Mesodermal cell (in vitro differentiated cells): ENCODE measurements around the gene STMN3.
A peak's percentile ranks its signal among the peaks of the same experiment; 100 is the strongest.

ENCODE experiments used
- H3K27ac ChIP-seq: 2 replicates; pipeline ENCODE4 v1.7.0; 2013; ENCODE audit warnings: mild to moderate bottlenecking, low read depth, low read length, moderate library complexity; ENCODE audit not compliant: severe bottlenecking
- H3K36me3 ChIP-seq: 2 replicates; pipeline ENCODE4 v1.7.1; 2013; ENCODE audit warnings: mild to moderate bottlenecking, low read length, moderate library complexity; ENCODE audit not compliant: control insufficient read depth, insufficient read depth
- H3K4me1 ChIP-seq: one replicate; pipeline ENCODE4 v1.7.1; 2013; ENCODE audit warnings: mild to moderate bottlenecking, low read length; ENCODE audit not compliant: insufficient read depth, control insufficient read depth, poor library complexity, severe bottlenecking
- H3K4me3 ChIP-seq: 2 replicates; pipeline ENCODE4 v1.7.0; 2013; ENCODE audit warnings: low read length, control low read depth, mild to moderate bottlenecking; ENCODE audit not compliant: insufficient read depth, poor library complexity, severe bottlenecking; ENCODE audit errors: extremely low read depth
- H3K9me3 ChIP-seq: 2 replicates; pipeline ENCODE4 v1.7.1; 2013; ENCODE audit warnings: mild to moderate bottlenecking, low read length, moderate library complexity; ENCODE audit not compliant: control insufficient read depth
- WGBS, 2 experiments: methylation state at CpG; one replicate each; pipeline ENCODE4 v1.1.5; 2013; ENCODE audit warnings: missing lambda C conversion rate in 2 of 2; ENCODE audit not compliant: insufficient coverage in 2 of 2; 5-methylcytosine and 5-hydroxymethylcytosine counted together

STMN3 gene

DNA sequence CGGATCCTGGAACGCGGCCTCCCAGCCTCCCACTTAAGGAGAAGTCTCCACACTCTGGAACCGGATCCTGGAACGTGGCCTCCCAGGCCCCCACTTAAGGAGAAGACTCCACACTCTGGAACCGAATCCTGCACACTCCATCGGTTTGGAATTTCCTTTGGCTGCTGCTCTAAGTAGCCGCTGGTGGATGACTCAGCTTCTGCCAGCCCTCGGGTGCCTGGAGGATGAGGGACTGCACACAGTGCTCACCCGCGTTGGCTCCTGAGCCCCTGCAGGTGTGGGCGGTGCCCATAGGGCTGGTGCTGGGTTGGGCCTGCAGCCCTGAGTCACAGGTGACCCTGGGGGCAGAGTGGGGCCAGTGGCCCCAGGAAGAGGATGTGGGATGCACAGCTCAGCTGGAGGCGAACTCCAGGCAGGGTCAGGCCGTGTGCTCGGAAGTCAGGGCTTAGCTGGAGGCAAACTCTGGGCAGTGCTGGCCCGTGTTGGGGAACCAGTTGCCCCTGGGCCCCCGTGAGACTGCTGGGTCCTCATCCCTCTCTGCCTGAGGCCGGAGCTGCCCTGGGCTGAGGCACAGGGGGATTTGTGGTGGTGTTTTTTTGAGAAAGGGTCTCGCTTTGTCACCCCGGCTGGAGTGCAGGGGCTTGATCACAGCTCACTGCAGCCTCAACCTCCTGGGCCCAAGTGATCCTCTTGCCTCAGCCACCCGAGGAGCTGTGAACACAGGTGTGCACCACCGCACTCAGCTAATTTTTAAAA is 29.3 kb upstream of the STMN3 start:
- no peaks in the 10 kb centered on the region for H3K9me3 ChIP-seq
- H3K27ac ChIP-seq = peak overlapping the region; percentile 81
- H3K36me3 ChIP-seq = peaks cover 4% of the 10 kb centered on the region
- no peak overlapping the region for H3K4me3 ChIP-seq
- WGBS, 2 experiments = 82 to 85% methylated on average over 15 to 18 of the region's 22 CpGs
- H3K4me1 ChIP-seq = peaks cover 28% of the 10 kb centered on the region

DNA sequence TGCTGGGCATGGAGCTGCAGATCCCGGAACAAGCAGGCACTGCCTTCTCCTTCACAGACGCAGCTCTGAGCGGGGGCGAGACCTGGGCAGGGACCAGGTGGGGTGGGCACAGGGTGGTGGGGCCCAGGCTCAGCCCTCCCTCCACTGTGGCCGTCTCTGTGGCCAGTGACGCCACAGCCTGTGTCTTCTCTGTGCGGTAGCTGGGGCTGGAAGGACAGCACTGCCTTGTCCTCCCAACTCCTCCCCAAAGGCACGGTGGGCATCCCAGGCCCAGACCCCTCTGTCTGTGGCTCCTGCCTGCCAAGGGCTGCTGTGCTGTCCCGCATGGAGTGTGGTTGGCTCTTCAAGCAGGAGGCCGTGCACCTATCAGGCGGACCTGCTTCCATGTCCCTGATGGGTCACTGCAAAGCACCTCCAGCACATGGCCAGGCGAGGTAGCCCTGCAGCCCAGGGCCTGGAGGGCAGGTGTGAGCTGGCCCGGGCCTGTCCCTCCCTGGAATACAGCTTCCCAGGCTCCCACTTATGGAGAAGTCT is 28.5 kb upstream of the STMN3 start:
- Histone ChIP-seq H3K9me3 (no peaks in the 10 kb centered on the region), H3K4me3 (no peak overlapping the region), H3K4me1 (peaks cover 19% of the 10 kb centered on the region), H3K27ac (peak overlapping the region; percentile 61), H3K36me3 (peaks cover 7% of the 10 kb centered on the region)
- WGBS, 2 experiments = 91 to 100% methylated on average over 4 to 8 of the region's 13 CpGs

- WGBS, 2 experiments = 96% methylated on average over 22 to 23 of the region's 23 CpGs
- H3K9me3 ChIP-seq = no peaks in the 10 kb centered on the region
- no peak overlapping the region for H3K27ac ChIP-seq
- H3K4me3 ChIP-seq = no peak overlapping the region
- H3K36me3 ChIP-seq = peaks cover 12% of the 10 kb centered on the region
- H3K4me1 ChIP-seq = peaks cover 13% of the 10 kb centered on the region
Observed at GRCh38 chr20:63680857-63681608, 27.8 kb upstream of the STMN3 start.

DNA sequence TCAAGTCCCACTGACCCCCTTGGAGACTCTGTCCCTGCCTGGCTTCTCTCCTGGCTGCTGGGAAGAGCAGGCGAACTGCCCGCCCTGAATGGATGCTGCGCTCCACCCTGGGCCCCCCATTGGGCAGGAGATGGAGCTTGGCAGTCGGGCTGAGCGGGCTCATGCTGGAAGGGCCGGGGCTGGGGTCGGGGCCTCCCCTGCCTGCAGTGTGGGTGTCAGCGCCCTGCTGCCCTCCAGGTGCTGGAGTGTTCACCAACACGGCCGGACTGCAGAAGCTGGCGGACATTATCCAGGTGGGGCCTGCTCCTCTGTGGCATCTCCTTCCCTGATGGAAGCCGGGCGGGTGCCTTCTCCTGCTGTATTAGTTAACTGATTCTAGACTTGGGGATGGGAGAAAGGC is 27.2 kb upstream of the STMN3 start:
- Histone ChIP-seq H3K9me3 (no peaks in the 10 kb centered on the region), H3K27ac (no peak overlapping the region), H3K4me1 (peaks cover 11% of the 10 kb centered on the region), H3K4me3 (no peak overlapping the region), H3K36me3 (peaks cover 18% of the 10 kb centered on the region)
- 94 to 96% methylated on average over 9 to 13 of the region's 13 CpGs for WGBS, 2 experiments

GRCh38 chr20:63679799-63680305 is 26.6 kb upstream of the STMN3 start:
- Histone ChIP-seq H3K9me3 (no peaks in the 10 kb centered on the region), H3K27ac (no peak overlapping the region), H3K4me1 (peaks cover 11% of the 10 kb centered on the region), H3K4me3 (no peak overlapping the region), H3K36me3 (peaks cover 20% of the 10 kb centered on the region)
- 92 to 96% methylated on average over 18 to 19 of the region's 19 CpGs for WGBS, 2 experiments

- peaks cover 11% of the 10 kb centered on the region for H3K4me1 ChIP-seq
- no peak overlapping the region for H3K4me3 ChIP-seq
- no peak overlapping the region for H3K27ac ChIP-seq
- no peaks in the 10 kb centered on the region for H3K9me3 ChIP-seq
- WGBS, 2 experiments = 90 to 94% methylated on average over 31 to 37 of the region's 38 CpGs
- H3K36me3 ChIP-seq = peaks cover 28% of the 10 kb centered on the region
Observed at GRCh38 chr20:63678667-63679465, 25.6 kb upstream of the STMN3 start.

DNA sequence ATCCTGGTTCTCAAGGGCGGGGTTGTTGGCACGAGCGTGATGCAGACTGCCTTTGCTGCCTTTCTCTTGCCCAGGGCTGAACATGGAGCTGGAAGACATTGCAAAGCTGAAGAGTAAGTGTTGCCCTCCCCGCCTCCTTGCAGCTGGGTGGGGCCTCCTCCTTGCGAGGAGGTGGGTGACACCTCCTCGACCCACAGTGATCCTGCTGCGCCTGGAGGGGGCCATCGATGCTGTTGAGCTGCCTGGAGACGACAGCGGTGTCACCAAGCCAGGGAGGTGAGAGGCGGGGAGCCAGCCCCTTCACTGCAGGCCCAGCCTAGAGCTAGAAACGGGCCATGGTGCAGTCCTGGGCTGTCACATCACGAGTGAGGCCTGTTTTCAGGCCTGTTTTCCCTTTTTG is 24.8 kb upstream of the STMN3 start:
- H3K27ac ChIP-seq = no peak overlapping the region
- peaks cover 33% of the 10 kb centered on the region for H3K36me3 ChIP-seq
- H3K9me3 ChIP-seq = no peaks in the 10 kb centered on the region
- peaks cover 11% of the 10 kb centered on the region for H3K4me1 ChIP-seq
- H3K4me3 ChIP-seq = no peak overlapping the region
- WGBS, 2 experiments = 89 to 93% methylated on average over 12 to 13 of the region's 13 CpGs

GRCh38 chr20:63675681-63676368 is 22.6 kb upstream of the STMN3 start:
- Histone ChIP-seq H3K4me3 (no peak overlapping the region), H3K9me3 (no peaks in the 10 kb centered on the region), H3K4me1 (no peaks in the 10 kb centered on the region), H3K36me3 (peaks cover 39% of the 10 kb centered on the region), H3K27ac (no peak overlapping the region)
- 93 to 95% methylated on average over 9 to 16 of the region's 20 CpGs for WGBS, 2 experiments

DNA sequence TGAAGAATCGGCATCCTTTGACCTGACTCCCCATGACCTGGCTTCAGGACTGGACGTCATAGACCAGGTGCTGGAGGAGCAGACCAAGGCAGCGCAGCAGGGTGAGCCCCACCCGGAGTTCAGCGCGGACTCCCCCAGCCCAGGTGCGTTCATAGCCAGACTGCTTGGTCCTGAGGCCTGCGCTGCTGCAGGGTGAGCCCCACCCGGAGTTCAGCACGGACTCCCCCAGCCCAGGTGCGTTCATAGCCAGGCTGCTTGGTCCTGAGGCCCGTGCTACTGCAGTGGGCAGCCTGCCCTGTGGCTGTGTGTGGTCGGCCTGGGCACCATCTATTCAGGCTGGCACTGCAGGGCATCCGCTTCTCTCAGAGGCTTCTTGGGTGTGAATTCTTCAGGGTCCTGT is 20.7 kb upstream of the STMN3 start:
- 96% methylated on average over 13 of the region's 14 CpGs for WGBS, 2 experiments
- Histone ChIP-seq H3K36me3 (peaks cover 38% of the 10 kb centered on the region), H3K4me3 (no peak overlapping the region), H3K27ac (no peak overlapping the region), H3K4me1 (no peaks in the 10 kb centered on the region), H3K9me3 (no peaks in the 10 kb centered on the region)

GRCh38 chr20:63672666-63673065 is 19.4 kb upstream of the STMN3 start:
- WGBS, 2 experiments = 91% methylated on average over 10 of the region's 10 CpGs
- H3K4me1 ChIP-seq = no peaks in the 10 kb centered on the region
- no peak overlapping the region for H3K27ac ChIP-seq
- peaks cover 51% of the 10 kb centered on the region for H3K36me3 ChIP-seq
- H3K9me3 ChIP-seq = no peaks in the 10 kb centered on the region
- no peak overlapping the region for H3K4me3 ChIP-seq
